ENCODE results near the gene NCOR2.

The NCOR2 gene

GRCh38 chr12:124524231-124524925 is 43.0 kb downstream of the NCOR2 start:
- CTCF ChIA-PET = interaction anchor here (1.4 kb wide), 1 partner anchor 17 kb away, joined by 3 read pairs; no protein-coding TSS in a partner anchor
- H3K4me1 ChIP-seq (ENCODE audit: control extremely low read depth in 1 of 4, control insufficient read depth in 4 of 4, insufficient read depth in 4 of 4, low read length in 3 of 4) = peaks cover 0 to 57% (median 40%) of the 10 kb centered on the region in 4 experiments

GRCh38 chr12:124523071-124523470 is 44.3 kb downstream of the NCOR2 start:
- peaks cover 0 to 70% (median 53%) of the 10 kb centered on the region in 4 experiments for H3K4me1 ChIP-seq (ENCODE audit: control extremely low read depth in 1 of 4, control insufficient read depth in 4 of 4, insufficient read depth in 4 of 4, low read length in 3 of 4)
- H3K27ac ChIP-seq (ENCODE audit: insufficient read depth in 1 of 2, low read depth in 1 of 2, low read length in 2 of 2, poor library complexity in 1 of 2, severe bottlenecking in 2 of 2) = no peak overlapping the region
- no peaks in the 10 kb centered on the region for H3K9me3 ChIP-seq (ENCODE audit: control extremely low read depth in 1 of 5, control insufficient read depth in 4 of 5, insufficient read depth in 2 of 5, low read depth in 1 of 5, low read length in 4 of 5)
- ChIA-PET POLR2A (no interaction called here), CTCF (interaction anchor here (0.8 to 1.8 kb wide), 8 partner anchors 13 to 157 kb away, joined by 3 to 7 read pairs (median 3); no protein-coding TSS in a partner anchor)
- peaks cover 0 to 3% (median 0%) of the 10 kb centered on the region in 4 experiments for H3K36me3 ChIP-seq (ENCODE audit: control insufficient read depth in 4 of 4, insufficient read depth in 4 of 4, low read length in 3 of 4)
- DNase-seq = peak in 2 of 3 donors; percentile 59 to 74
- H3K4me3 ChIP-seq (ENCODE audit: control insufficient read depth in 1 of 7, extremely low read depth in 1 of 7, insufficient read depth in 4 of 7, low read depth in 2 of 7, low read length in 6 of 7) = no peak overlapping the region
- H3K27me3 ChIP-seq (replicated peaks in 2 of 5; ENCODE audit: control insufficient read depth in 4 of 5, insufficient read depth in 5 of 5, low read length in 4 of 5) = no peaks in the 10 kb centered on the region
- WGBS (ENCODE audit: insufficient coverage) = 72% methylated on average over 11 of the region's 12 CpGs

More at GRCh38 chr12:124524231-124524925, 43.0 kb downstream of the NCOR2 start:
- H3K36me3 ChIP-seq (ENCODE audit: control insufficient read depth in 4 of 4, insufficient read depth in 4 of 4, low read length in 3 of 4) = peaks cover 0 to 5% (median 0%) of the 10 kb centered on the region in 4 experiments
- no peak for DNase-seq
- H3K4me3 ChIP-seq (ENCODE audit: control insufficient read depth in 1 of 7, extremely low read depth in 1 of 7, insufficient read depth in 4 of 7, low read depth in 2 of 7, low read length in 6 of 7) = no peak overlapping the region
- H3K27ac ChIP-seq (ENCODE audit: insufficient read depth in 1 of 2, low read depth in 1 of 2, low read length in 2 of 2, poor library complexity in 1 of 2, severe bottlenecking in 2 of 2) = no peak overlapping the region
- H3K27me3 ChIP-seq (replicated peaks in 2 of 5; ENCODE audit: control insufficient read depth in 4 of 5, insufficient read depth in 5 of 5, low read length in 4 of 5) = no peaks in the 10 kb centered on the region
- no peaks in the 10 kb centered on the region for H3K9me3 ChIP-seq (ENCODE audit: control extremely low read depth in 1 of 5, control insufficient read depth in 4 of 5, insufficient read depth in 2 of 5, low read depth in 1 of 5, low read length in 4 of 5)
- 98% methylated on average over 9 of the region's 13 CpGs for WGBS (ENCODE audit: insufficient coverage)
- POLR2A ChIA-PET = interaction anchor here (0.6 kb wide), 1 partner anchor 19 kb away, joined by 3 read pairs; no protein-coding TSS in a partner anchor

- WGBS (ENCODE audit: insufficient coverage) = 0% methylated on average over 7 of the region's 10 CpGs
- ChIA-PET CTCF (interaction anchor here (0.7 to 2.5 kb wide), 10 partner anchors 9 to 74 kb away, joined by 3 to 15 read pairs (median 3); no protein-coding TSS in a partner anchor), POLR2A (interaction anchor here (0.6 to 1.8 kb wide), 12 partner anchors 8 to 484 kb away, joined by 3 to 9 read pairs (median 3); no protein-coding TSS in a partner anchor)
- peak overlapping the region in 3 of 7 experiments; percentile 16 to 40 (median 32) for H3K4me3 ChIP-seq (ENCODE audit: control insufficient read depth in 1 of 7, extremely low read depth in 1 of 7, insufficient read depth in 4 of 7, low read depth in 2 of 7, low read length in 6 of 7)
- no peaks in the 10 kb centered on the region for H3K27me3 ChIP-seq (replicated peaks in 2 of 5; ENCODE audit: control insufficient read depth in 4 of 5, insufficient read depth in 5 of 5, low read length in 4 of 5)
- H3K9me3 ChIP-seq (ENCODE audit: control extremely low read depth in 1 of 5, control insufficient read depth in 4 of 5, insufficient read depth in 2 of 5, low read depth in 1 of 5, low read length in 4 of 5) = no peaks in the 10 kb centered on the region
- peak; percentile 86 to 99 (median 98) for DNase-seq
- peaks cover 0 to 2% (median 0%) of the 10 kb centered on the region in 4 experiments for H3K36me3 ChIP-seq (ENCODE audit: control insufficient read depth in 4 of 4, insufficient read depth in 4 of 4, low read length in 3 of 4)
- H3K4me1 ChIP-seq (ENCODE audit: control extremely low read depth in 1 of 4, control insufficient read depth in 4 of 4, insufficient read depth in 4 of 4, low read length in 3 of 4) = peaks cover 0 to 77% (median 70%) of the 10 kb centered on the region in 4 experiments
- peak overlapping the region; percentile 33 to 77 for H3K27ac ChIP-seq (ENCODE audit: insufficient read depth in 1 of 2, low read depth in 1 of 2, low read length in 2 of 2, poor library complexity in 1 of 2, severe bottlenecking in 2 of 2)
Observed at GRCh38 chr12:124520907-124521306, 46.5 kb downstream of the NCOR2 start.

GRCh38 chr12:124520265-124520701 is 47.1 kb downstream of the NCOR2 start:
- H3K27ac ChIP-seq (ENCODE audit: insufficient read depth in 1 of 2, low read depth in 1 of 2, low read length in 2 of 2, poor library complexity in 1 of 2, severe bottlenecking in 2 of 2) = peak overlapping the region; percentile 33 to 77
- POLR2A ChIA-PET = interaction anchor here (0.6 to 1.8 kb wide), 11 partner anchors 8 to 483 kb away, joined by 3 to 9 read pairs (median 3); no protein-coding TSS in a partner anchor
- H3K4me3 ChIP-seq (ENCODE audit: control insufficient read depth in 1 of 7, extremely low read depth in 1 of 7, insufficient read depth in 4 of 7, low read depth in 2 of 7, low read length in 6 of 7) = peak overlapping the region in 3 of 7 experiments; percentile 16 to 32 (median 17)
- H3K4me1 ChIP-seq (ENCODE audit: control extremely low read depth in 1 of 4, control insufficient read depth in 4 of 4, insufficient read depth in 4 of 4, low read length in 3 of 4) = peaks cover 0 to 72% (median 70%) of the 10 kb centered on the region in 4 experiments
- CTCF ChIA-PET = interaction anchor here (0.7 to 2.7 kb wide), 10 partner anchors 8 to 75 kb away, joined by 3 to 15 read pairs (median 4); no protein-coding TSS in a partner anchor
- DNase-seq = peak in 2 of 3 donors; percentile 78 to 85
- H3K36me3 ChIP-seq (ENCODE audit: control insufficient read depth in 4 of 4, insufficient read depth in 4 of 4, low read length in 3 of 4) = peaks cover 0 to 5% (median 2%) of the 10 kb centered on the region in 4 experiments
- H3K27me3 ChIP-seq (replicated peaks in 2 of 5; ENCODE audit: control insufficient read depth in 4 of 5, insufficient read depth in 5 of 5, low read length in 4 of 5) = no peaks in the 10 kb centered on the region
- 53% methylated on average over 13 of the region's 14 CpGs for WGBS (ENCODE audit: insufficient coverage)
- H3K9me3 ChIP-seq (ENCODE audit: control extremely low read depth in 1 of 5, control insufficient read depth in 4 of 5, insufficient read depth in 2 of 5, low read depth in 1 of 5, low read length in 4 of 5) = no peaks in the 10 kb centered on the region

GRCh38 chr12:124519746-124520145 is 47.7 kb downstream of the NCOR2 start:
- H3K27me3 ChIP-seq (replicated peaks in 2 of 5; ENCODE audit: control insufficient read depth in 4 of 5, insufficient read depth in 5 of 5, low read length in 4 of 5) = no peaks in the 10 kb centered on the region
- DNase-seq = peak in 2 of 3 donors; percentile 56 to 63
- peaks cover 0 to 8% (median 2%) of the 10 kb centered on the region in 4 experiments for H3K36me3 ChIP-seq (ENCODE audit: control insufficient read depth in 4 of 4, insufficient read depth in 4 of 4, low read length in 3 of 4)
- H3K27ac ChIP-seq (ENCODE audit: insufficient read depth in 1 of 2, low read depth in 1 of 2, low read length in 2 of 2, poor library complexity in 1 of 2, severe bottlenecking in 2 of 2) = peak overlapping the region in 1 of 2 experiments; percentile 71
- peaks cover 0 to 71% (median 70%) of the 10 kb centered on the region in 4 experiments for H3K4me1 ChIP-seq (ENCODE audit: control extremely low read depth in 1 of 4, control insufficient read depth in 4 of 4, insufficient read depth in 4 of 4, low read length in 3 of 4)
- CTCF ChIA-PET = interaction anchor here (0.8 to 2.7 kb wide), 11 partner anchors 9 to 149 kb away, joined by 3 to 14 read pairs (median 3); no protein-coding TSS in a partner anchor
- POLR2A ChIA-PET = interaction anchor here (1.0 to 2.7 kb wide), 3 partner anchors 10 to 131 kb away, joined by 3 to 9 read pairs (median 7); no protein-coding TSS in a partner anchor
- WGBS (ENCODE audit: insufficient coverage) = 62% methylated on average over 8 of the region's 10 CpGs
- peak overlapping the region in 1 of 7 experiments; percentile 16 for H3K4me3 ChIP-seq (ENCODE audit: control insufficient read depth in 1 of 7, extremely low read depth in 1 of 7, insufficient read depth in 4 of 7, low read depth in 2 of 7, low read length in 6 of 7)
- no peaks in the 10 kb centered on the region for H3K9me3 ChIP-seq (ENCODE audit: control extremely low read depth in 1 of 5, control insufficient read depth in 4 of 5, insufficient read depth in 2 of 5, low read depth in 1 of 5, low read length in 4 of 5)

GRCh38 chr12:124518051-124518932 is 49.1 kb downstream of the NCOR2 start:
- CTCF ChIA-PET = interaction anchor here (0.8 to 2.7 kb wide), 14 partner anchors 10 to 75 kb away, joined by 3 to 14 read pairs (median 4); partner anchors contain the start of gene NCOR2
- Histone ChIP-seq H3K27me3 (replicated peaks in 2 of 5; ENCODE audit: control insufficient read depth in 4 of 5, insufficient read depth in 5 of 5, low read length in 4 of 5) (no peaks in the 10 kb centered on the region), H3K27ac (ENCODE audit: insufficient read depth in 1 of 2, low read depth in 1 of 2, low read length in 2 of 2, poor library complexity in 1 of 2, severe bottlenecking in 2 of 2) (peak overlapping the region in 1 of 2 experiments; percentile 71), H3K9me3 (ENCODE audit: control extremely low read depth in 1 of 5, control insufficient read depth in 4 of 5, insufficient read depth in 2 of 5, low read depth in 1 of 5, low read length in 4 of 5) (no peaks in the 10 kb centered on the region), H3K4me1 (ENCODE audit: control extremely low read depth in 1 of 4, control insufficient read depth in 4 of 4, insufficient read depth in 4 of 4, low read length in 3 of 4) (peaks cover 0 to 72% (median 71%) of the 10 kb centered on the region in 4 experiments), H3K4me3 (ENCODE audit: control insufficient read depth in 1 of 7, extremely low read depth in 1 of 7, insufficient read depth in 4 of 7, low read depth in 2 of 7, low read length in 6 of 7) (peak overlapping the region in 3 of 7 experiments; percentile 32 to 66 (median 59)), H3K36me3 (ENCODE audit: control insufficient read depth in 4 of 4, insufficient read depth in 4 of 4, low read length in 3 of 4) (peaks cover 0 to 15% (median 2%) of the 10 kb centered on the region in 4 experiments)
- POLR2A ChIA-PET = interaction anchor here (1.0 to 2.7 kb wide), 3 partner anchors 9 to 129 kb away, joined by 3 to 7 read pairs (median 4); no protein-coding TSS in a partner anchor
- WGBS (ENCODE audit: insufficient coverage) = 7% methylated on average over 40 of the region's 51 CpGs
- peak; percentile 86 to 93 (median 92) for DNase-seq
